MM.1S (cell line): ENCODE results near the gene TMEM178B.

Experiments used
- DNase-seq: peaks from one replicate; pipeline ENCODE4 v3.0.0-alpha.2; 2015
- H2AFZ ChIP-seq: fragments of 300-600 bp; sonication (generic); 2 replicates; pipeline ENCODE4 v1.6.0; 2016; ENCODE audit warnings: antibody characterized with exemption, low read length
- H3F3A ChIP-seq: fragments of 300-600 bp; sonication (generic); 2 replicates; pipeline ENCODE4 v1.6.1; 2016; ENCODE audit warnings: mild to moderate bottlenecking, antibody characterized with exemption, low read length, moderate library complexity, mixed read lengths; ENCODE audit not compliant: insufficient read depth
- H3K27ac ChIP-seq: fragments of 300-600 bp; sonication (generic); 2 replicates; pipeline ENCODE4 v1.5.1; 2016; ENCODE audit warnings: mild to moderate bottlenecking, low read length
- H3K27me3 ChIP-seq: fragments of 300-600 bp; sonication (generic); replicated peaks from 2 replicates; pipeline ENCODE4 v1.6.0; 2016; ENCODE audit warnings: low read length; ENCODE audit not compliant: insufficient read depth
- H3K36me3 ChIP-seq: fragments of 300-600 bp; sonication (generic); replicated peaks from 2 replicates; pipeline ENCODE4 v1.6.1; 2016; ENCODE audit warnings: mild to moderate bottlenecking, low read length, mixed read lengths; ENCODE audit not compliant: insufficient read depth
- H3K4me1 ChIP-seq: fragments of 300-600 bp; sonication (generic); 2 replicates; pipeline ENCODE4 v1.6.1; 2016; ENCODE audit warnings: low read length, mixed read lengths
- H3K4me2 ChIP-seq: fragments of 300-600 bp; sonication (generic); 2 replicates; pipeline ENCODE4 v1.6.0; 2016; ENCODE audit warnings: low read depth, low read length
- H3K4me3 ChIP-seq: fragments of 300-600 bp; sonication (generic); 2 replicates; pipeline ENCODE4 v1.5.1; 2016; ENCODE audit warnings: low read length, mixed read lengths
- H3K79me2 ChIP-seq: fragments of 300-600 bp; sonication (generic); 2 replicates; pipeline ENCODE4 v1.6.1; 2016; ENCODE audit warnings: mixed run types, low read length, mixed read lengths
- H3K9ac ChIP-seq: fragments of 300-600 bp; sonication (generic); 2 replicates; pipeline ENCODE4 v1.6.1; 2016; ENCODE audit warnings: low read length, mixed read lengths
- H3K9me2 ChIP-seq: fragments of 300-600 bp; sonication (generic); replicated peaks from 2 replicates; pipeline ENCODE4 v1.6.1; 2016; ENCODE audit warnings: mild to moderate bottlenecking, low read length, mixed read lengths; ENCODE audit not compliant: insufficient read depth
- H3K9me3 ChIP-seq: fragments of 300-600 bp; sonication (generic); replicated peaks from 2 replicates; pipeline ENCODE4 v1.6.1; 2016; ENCODE audit warnings: mild to moderate bottlenecking, low read length, mixed read lengths; ENCODE audit not compliant: insufficient read depth
- H4K20me1 ChIP-seq: fragments of 300-600 bp; sonication (generic); 2 replicates; pipeline ENCODE4 v1.6.1; 2016; ENCODE audit warnings: mild to moderate bottlenecking, low read length, moderate library complexity, mixed read lengths; ENCODE audit not compliant: insufficient read depth
- EZH2 ChIP-seq: fragments of 300-600 bp; sonication (generic); optimal IDR thresholded peaks from 2 replicates; pipeline ENCODE3; 2017; ENCODE audit warnings: low read depth, mild to moderate bottlenecking, antibody characterized with exemption, low read length, mixed read lengths
- EZH2phosphoT487 ChIP-seq: fragments of 300-600 bp; sonication (generic); IDR thresholded peaks from 2 replicates; pipeline ENCODE4 v1.6.1; 2018; ENCODE audit warnings: antibody characterized with exemption, low read length
- TF ChIP-seq, protein P1 (sequence below): fragments of 300-600 bp; sonication (generic); IDR thresholded peaks from 2 replicates; pipeline ENCODE4 v1.5.1; 2016; ENCODE audit warnings: antibody characterized with exemption, low read length, mixed read lengths

TMEM178B gene

DNA sequence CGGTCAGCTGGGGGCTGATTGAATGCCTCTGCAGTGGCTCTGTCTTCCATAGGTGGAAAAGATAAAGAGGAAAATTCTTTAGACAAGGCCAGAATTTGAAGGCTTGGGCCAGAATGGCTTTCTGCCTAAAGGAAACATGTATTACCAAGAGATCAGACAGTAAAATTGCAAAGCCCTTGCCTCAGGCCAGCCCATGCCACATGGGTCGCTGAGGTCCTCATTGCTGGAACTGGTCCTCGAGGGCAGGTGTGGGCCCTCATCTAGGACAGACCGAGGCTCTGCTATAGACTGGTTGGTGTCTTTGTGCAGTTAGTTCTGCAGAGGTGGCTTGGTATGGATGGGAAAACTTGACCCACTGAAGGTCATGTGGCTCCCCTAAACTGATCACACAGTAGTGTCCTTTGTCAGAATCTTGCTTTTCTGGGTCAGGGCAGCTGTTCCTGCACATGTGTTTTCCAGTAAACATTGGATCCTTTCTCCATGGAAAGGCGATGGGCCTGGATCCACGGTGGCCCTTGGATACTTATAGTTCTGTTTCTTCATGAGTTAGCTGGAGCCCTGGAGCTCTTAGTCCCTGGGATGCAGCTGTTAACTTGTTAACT, 80.4 kb downstream of the TMEM178B start:
- Histone ChIP-seq H3K36me3 (no peaks in the 10 kb centered on the region), H3F3A (no peaks in the 10 kb centered on the region), H3K27me3 (no peaks in the 10 kb centered on the region), H3K79me2 (0 out of 2 replicates have a peak, but pooled peaks cover 5% of the 10 kb centered on the region), H3K9me2 (no peaks in the 10 kb centered on the region), H2AFZ (no peak overlapping the region), H3K4me3 (no peak overlapping the region), H3K9ac (no peak overlapping the region), H3K27ac (no peak overlapping the region), H4K20me1 (no peaks in the 10 kb centered on the region), H3K4me2 (no peak overlapping the region), H3K4me1 (0 out of 2 replicates have a peak, but pooled peaks cover 4% of the 10 kb centered on the region), H3K9me3 (no peaks in the 10 kb centered on the region)
- TF ChIP-seq EZH2 (no peak), EZH2phosphoT487 (no peak)
- TF ChIP-seq, protein P1, sequence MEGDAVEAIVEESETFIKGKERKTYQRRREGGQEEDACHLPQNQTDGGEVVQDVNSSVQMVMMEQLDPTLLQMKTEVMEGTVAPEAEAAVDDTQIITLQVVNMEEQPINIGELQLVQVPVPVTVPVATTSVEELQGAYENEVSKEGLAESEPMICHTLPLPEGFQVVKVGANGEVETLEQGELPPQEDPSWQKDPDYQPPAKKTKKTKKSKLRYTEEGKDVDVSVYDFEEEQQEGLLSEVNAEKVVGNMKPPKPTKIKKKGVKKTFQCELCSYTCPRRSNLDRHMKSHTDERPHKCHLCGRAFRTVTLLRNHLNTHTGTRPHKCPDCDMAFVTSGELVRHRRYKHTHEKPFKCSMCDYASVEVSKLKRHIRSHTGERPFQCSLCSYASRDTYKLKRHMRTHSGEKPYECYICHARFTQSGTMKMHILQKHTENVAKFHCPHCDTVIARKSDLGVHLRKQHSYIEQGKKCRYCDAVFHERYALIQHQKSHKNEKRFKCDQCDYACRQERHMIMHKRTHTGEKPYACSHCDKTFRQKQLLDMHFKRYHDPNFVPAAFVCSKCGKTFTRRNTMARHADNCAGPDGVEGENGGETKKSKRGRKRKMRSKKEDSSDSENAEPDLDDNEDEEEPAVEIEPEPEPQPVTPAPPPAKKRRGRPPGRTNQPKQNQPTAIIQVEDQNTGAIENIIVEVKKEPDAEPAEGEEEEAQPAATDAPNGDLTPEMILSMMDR, result no peak
- DNase-seq, result no peak

DNA sequence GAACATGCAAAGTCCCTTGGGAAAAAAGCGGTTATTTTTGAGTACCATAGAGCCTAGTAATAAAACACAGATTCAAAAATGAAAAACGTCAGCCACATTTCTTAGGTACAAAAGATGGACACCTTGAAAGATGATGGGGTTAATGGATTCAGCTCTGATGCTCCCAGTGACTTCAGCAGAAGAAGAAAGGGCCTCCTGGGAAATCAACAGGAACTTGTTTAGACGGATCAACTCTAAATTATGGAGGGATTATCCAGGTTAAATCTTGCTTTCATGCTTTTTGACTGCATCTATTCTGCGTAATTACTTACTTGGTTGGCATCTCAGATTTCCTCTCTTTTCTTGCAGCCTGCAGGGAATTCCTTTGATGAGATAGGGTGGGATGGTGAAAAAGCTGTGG, 82.5 kb downstream of the TMEM178B start:
- TF ChIP-seq EZH2phosphoT487 (no peak), EZH2 (no peak)
- TF ChIP-seq, protein P1, result no peak
- no peak for DNase-seq
- H3K36me3 ChIP-seq, result no peaks in the 10 kb centered on the region
- H3K9me3 ChIP-seq, result no peaks in the 10 kb centered on the region
- H3K4me3 ChIP-seq, result no peak overlapping the region
- no peak overlapping the region for H3K4me2 ChIP-seq
- no peaks in the 10 kb centered on the region for H3F3A ChIP-seq
- no peaks in the 10 kb centered on the region for H3K9me2 ChIP-seq
- no peak overlapping the region for H2AFZ ChIP-seq
- 0 out of 2 replicates have a peak, but pooled peaks cover 4% of the 10 kb centered on the region for H3K4me1 ChIP-seq
- no peaks in the 10 kb centered on the region for H3K27me3 ChIP-seq
- H3K9ac ChIP-seq, result no peak overlapping the region
- no peaks in the 10 kb centered on the region for H3K79me2 ChIP-seq
- H3K27ac ChIP-seq, result no peak overlapping the region
- H4K20me1 ChIP-seq, result no peaks in the 10 kb centered on the region

DNA sequence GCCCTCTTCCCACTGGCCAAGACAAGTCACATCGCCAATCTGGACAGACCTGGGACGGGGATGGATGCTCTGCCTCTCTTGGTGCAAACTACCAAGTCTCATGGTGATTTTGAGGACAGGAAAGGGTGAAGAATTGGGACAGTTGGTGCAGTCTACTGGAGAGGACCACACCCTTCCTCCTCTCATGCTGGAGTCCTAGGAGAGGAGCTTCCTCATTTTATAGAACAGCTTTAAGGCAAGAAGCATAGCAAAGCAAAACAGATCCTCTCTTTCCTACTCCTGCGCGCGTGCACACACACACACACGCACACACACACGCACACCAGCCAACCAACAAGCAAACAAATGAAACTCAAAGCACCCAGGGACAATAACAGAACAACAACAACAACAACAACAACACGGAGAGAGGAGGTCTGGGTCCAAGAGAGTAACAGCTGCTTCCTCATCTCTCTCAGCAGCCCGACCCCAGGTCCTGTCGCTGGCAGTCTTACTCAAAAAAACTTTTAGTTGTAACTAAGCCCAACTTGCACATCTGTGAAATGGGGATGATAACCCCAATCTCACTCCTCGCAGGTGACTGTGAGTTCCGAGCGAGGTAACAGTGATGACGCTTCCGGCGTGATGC, 83.4 kb downstream of the TMEM178B start:
- Histone ChIP-seq H3K79me2 (no peaks in the 10 kb centered on the region), H3K4me1 (0 out of 2 replicates have a peak, but pooled peaks cover 4% of the 10 kb centered on the region), H3K4me2 (no peak overlapping the region), H3K9me2 (no peaks in the 10 kb centered on the region), H3K27me3 (no peaks in the 10 kb centered on the region), H2AFZ (no peak overlapping the region), H3F3A (no peaks in the 10 kb centered on the region), H3K9me3 (no peaks in the 10 kb centered on the region), H3K4me3 (no peak overlapping the region), H4K20me1 (no peaks in the 10 kb centered on the region), H3K36me3 (no peaks in the 10 kb centered on the region), H3K27ac (no peak overlapping the region), H3K9ac (no peak overlapping the region)
- DNase-seq, result no peak
- TF ChIP-seq EZH2 (no peak), EZH2phosphoT487 (no peak)
- TF ChIP-seq, protein P1, result no peak
